ENCODE measurements around the gene ISL2. TPM values are rescaled to one million over a fixed set of nuclear protein-coding genes. Genes with fewer than 3 reads are reported as not detected.

The ISL2 gene
- total RNA-seq, 2 experiments from 2014 or later, result 6.2 to 11.8 TPM

DNA sequence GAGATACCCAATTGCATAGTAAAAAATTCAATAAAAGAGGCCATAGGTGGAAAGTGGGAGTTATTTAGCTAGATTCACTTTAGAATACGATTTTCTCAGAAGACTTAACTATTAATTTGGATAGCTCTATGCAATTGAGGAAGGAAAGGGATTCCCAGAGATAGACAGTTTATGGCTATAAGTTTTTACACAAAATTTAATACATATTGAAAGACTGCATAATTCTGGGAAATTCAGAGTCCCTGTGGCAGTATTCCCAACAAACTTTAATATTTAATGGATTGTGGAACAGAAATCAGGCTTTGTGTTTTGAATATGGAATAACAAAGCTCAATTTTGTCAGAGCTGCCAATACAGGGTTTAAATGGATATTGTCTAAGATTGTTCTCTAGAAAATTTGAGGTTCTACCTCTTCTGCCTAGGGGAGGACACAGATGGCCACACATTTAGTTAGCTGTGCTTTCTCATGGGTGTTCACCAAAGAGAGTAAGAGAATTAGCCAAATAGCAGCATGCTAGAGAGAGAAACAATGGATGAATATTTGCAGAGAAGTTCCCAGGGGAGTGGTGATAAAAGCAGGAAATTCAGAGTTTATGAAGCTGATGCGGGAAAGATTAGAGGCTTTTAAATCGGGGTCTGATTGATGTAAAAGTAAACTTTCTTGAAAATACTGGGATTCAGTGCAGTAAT lies 8.5 kb downstream of the ISL2 start:
- CTCF ChIA-PET (ENCODE audit: unreplicated experiment), result no interaction called here
- H3K36me3 ChIP-seq (ENCODE audit: insufficient read depth, low read length), result peaks cover 17% of the 10 kb centered on the region
- intact Hi-C loops (cut with micrococcal nuclease; ENCODE audit: unreplicated experiment), result no loop called here
- POLR2A ChIA-PET, result interaction anchor here (0.6 to 1.4 kb wide), 3 partner anchors 9 to 137 kb away, joined by 3 to 8 read pairs (median 3); partner anchors contain the start of gene ISL2
- no peaks in the 10 kb centered on the region for H3K9me2 ChIP-seq (ENCODE audit: insufficient read depth, low read length)
- DNase-seq (ENCODE audit: low spot score), result no peak
- no peak for TF ChIP-seq EZH2phosphoT487 (IDR thresholded peaks at IDR 0.05; ENCODE audit: borderline replicate concordance, low read depth, low read length)
- TF ChIP-seq, protein P1, sequence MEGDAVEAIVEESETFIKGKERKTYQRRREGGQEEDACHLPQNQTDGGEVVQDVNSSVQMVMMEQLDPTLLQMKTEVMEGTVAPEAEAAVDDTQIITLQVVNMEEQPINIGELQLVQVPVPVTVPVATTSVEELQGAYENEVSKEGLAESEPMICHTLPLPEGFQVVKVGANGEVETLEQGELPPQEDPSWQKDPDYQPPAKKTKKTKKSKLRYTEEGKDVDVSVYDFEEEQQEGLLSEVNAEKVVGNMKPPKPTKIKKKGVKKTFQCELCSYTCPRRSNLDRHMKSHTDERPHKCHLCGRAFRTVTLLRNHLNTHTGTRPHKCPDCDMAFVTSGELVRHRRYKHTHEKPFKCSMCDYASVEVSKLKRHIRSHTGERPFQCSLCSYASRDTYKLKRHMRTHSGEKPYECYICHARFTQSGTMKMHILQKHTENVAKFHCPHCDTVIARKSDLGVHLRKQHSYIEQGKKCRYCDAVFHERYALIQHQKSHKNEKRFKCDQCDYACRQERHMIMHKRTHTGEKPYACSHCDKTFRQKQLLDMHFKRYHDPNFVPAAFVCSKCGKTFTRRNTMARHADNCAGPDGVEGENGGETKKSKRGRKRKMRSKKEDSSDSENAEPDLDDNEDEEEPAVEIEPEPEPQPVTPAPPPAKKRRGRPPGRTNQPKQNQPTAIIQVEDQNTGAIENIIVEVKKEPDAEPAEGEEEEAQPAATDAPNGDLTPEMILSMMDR (conservative IDR thresholded peaks at IDR 0.05; ENCODE audit: low read length), result no peak
- no peak overlapping the region for H2AFZ ChIP-seq (ENCODE audit: low read length)
- H4K20me1 ChIP-seq (ENCODE audit: insufficient read depth, low read length), result no peaks in the 10 kb centered on the region; the same call in 1 of the 2 replicates
- no peak overlapping the region for H3K4me3 ChIP-seq (ENCODE audit: low read depth, low read length, poor library complexity, severe bottlenecking)
- no TSS peak for BruUV-seq (replicated peaks)
- H3K4me1 ChIP-seq (ENCODE audit: insufficient read depth, low read length, poor library complexity, severe bottlenecking), result peaks cover 2% of the 10 kb centered on the region
- H3K4me2 ChIP-seq (ENCODE audit: low read length), result no peak overlapping the region
- H3K27ac ChIP-seq (ENCODE audit: low read depth, low read length, poor library complexity, severe bottlenecking), result no peak overlapping the region
- no peaks in the 10 kb centered on the region for H3K79me2 ChIP-seq (ENCODE audit: insufficient read depth, low read depth, low read length)
- H3K9me3 ChIP-seq (ENCODE audit: low read length), result no peaks in the 10 kb centered on the region

GRCh38 chr15:76345583-76345879 lies 9.0 kb downstream of the ISL2 start:
- Histone ChIP-seq H3K9me3 (ENCODE audit: low read length) (no peaks in the 10 kb centered on the region), H4K20me1 (ENCODE audit: insufficient read depth, low read length) (no peaks in the 10 kb centered on the region; the same call in 1 of the 2 replicates), H3K4me1 (ENCODE audit: insufficient read depth, low read length, poor library complexity, severe bottlenecking) (no peaks in the 10 kb centered on the region), H3K79me2 (ENCODE audit: insufficient read depth, low read depth, low read length) (no peaks in the 10 kb centered on the region), H3K4me2 (ENCODE audit: low read length) (no peak overlapping the region), H3K4me3 (ENCODE audit: low read depth, low read length, poor library complexity, severe bottlenecking) (no peak overlapping the region), H3K27ac (ENCODE audit: low read depth, low read length, poor library complexity, severe bottlenecking) (no peak overlapping the region), H3K9me2 (ENCODE audit: insufficient read depth, low read length) (no peaks in the 10 kb centered on the region), H2AFZ (ENCODE audit: low read length) (no peak overlapping the region), H3K36me3 (ENCODE audit: insufficient read depth, low read length) (peaks cover 13% of the 10 kb centered on the region)
- POLR2A ChIA-PET, result interaction anchor here (0.6 to 1.4 kb wide), 3 partner anchors 9 to 137 kb away, joined by 3 to 8 read pairs (median 3); partner anchors contain the start of gene ISL2
- no TSS peak for BruUV-seq (replicated peaks)
- CTCF ChIA-PET (ENCODE audit: unreplicated experiment), result no interaction called here
- TF ChIP-seq, protein P1 (conservative IDR thresholded peaks at IDR 0.05; ENCODE audit: low read length), result no peak
- TF ChIP-seq EZH2phosphoT487 (IDR thresholded peaks at IDR 0.05; ENCODE audit: borderline replicate concordance, low read depth, low read length), result no peak
- intact Hi-C loops (cut with micrococcal nuclease; ENCODE audit: unreplicated experiment), result no loop called here
- DNase-seq (ENCODE audit: low spot score), result no peak

Measured in OCI-LY7 (cell line).